Right lobe of liver (tissue), 4 donors: ENCODE results near the gene PPP1R2.

Experiments
- CTCF ChIP-seq, 4 donors: fragments of 200-600 bp in 3 of 4; fragments of 450-650 bp in 1 of 4; IDR thresholded peaks; one replicate each; pipeline versions ENCODE4 v1.5.1 to v1.8.0; 2016 to 2022; ENCODE audit warnings: antibody characterized with exemption in 4 of 4, mild to moderate bottlenecking in 2 of 4
- POLR2A ChIP-seq: fragments of 450-650 bp; IDR thresholded peaks from one replicate; pipeline ENCODE4 v1.6.1; 2017; ENCODE audit warnings: antibody characterized with exemption, mild to moderate bottlenecking
- donor health status: DM: no; HTN: no; CAD: no.
- donor health status: DM: no; HTN: no; CAD: no.
- donor health status: DM: no; HTN: yes; CAD: no.

GRCh38 chr3:195587406-195587805 is 44.3 kb upstream of the PPP1R2 start:
- TF ChIP-seq POLR2A (no peak), CTCF (IDR thresholded peaks at IDR 0.05) (no peak)
